Mesenchymal stem cell (in vitro differentiated cells and primary cell): ENCODE results near the gene TEN1.
A peak's percentile ranks its signal among the peaks of the same experiment; 100 is the strongest.

Source experiments
- DNase-seq: peaks from one replicate; pipeline ENCODE4 v3.0.0-alpha.2; 2013
- H2AFZ ChIP-seq: one replicate; pipeline ENCODE4 v1.6.1; 2013; ENCODE audit warnings: low read depth, mild to moderate bottlenecking, control low read depth, inconsistent platforms, low read length, moderate library complexity
- H2AK5ac ChIP-seq: 2 replicates; pipeline ENCODE4 v1.6.1; 2013; ENCODE audit warnings: low read length, moderate library complexity, mild to moderate bottlenecking, inconsistent platforms; ENCODE audit not compliant: severe bottlenecking
- H2BK120ac ChIP-seq: one replicate; pipeline ENCODE4 v1.6.1; 2013; ENCODE audit warnings: low read depth, mild to moderate bottlenecking, inconsistent platforms, low read length, moderate library complexity
- H2BK12ac ChIP-seq, 2 experiments: one replicate each; pipeline ENCODE4 v1.6.1; 2013; ENCODE audit warnings: inconsistent platforms in 2 of 2, low read length in 2 of 2, mild to moderate bottlenecking in 2 of 2, moderate library complexity in 2 of 2, control low read depth in 1 of 2
- H2BK15ac ChIP-seq: one replicate; pipeline ENCODE4 v1.6.1; 2013; ENCODE audit warnings: mild to moderate bottlenecking, low read depth, inconsistent platforms; ENCODE audit not compliant: poor library complexity, severe bottlenecking
- H2BK5ac ChIP-seq: 2 replicates; pipeline ENCODE4 v1.6.1; 2013; ENCODE audit warnings: low read depth, mild to moderate bottlenecking, low read length, control low read depth, inconsistent platforms; ENCODE audit not compliant: poor library complexity, severe bottlenecking
- H3K14ac ChIP-seq, 2 experiments: one replicate each; pipeline ENCODE4 v1.6.1; 2013; ENCODE audit warnings: inconsistent platforms in 2 of 2, low read length in 2 of 2, control low read depth in 1 of 2, mild to moderate bottlenecking in 1 of 2, moderate library complexity in 1 of 2
- H3K18ac ChIP-seq, 2 experiments: one replicate each; pipeline ENCODE4 v1.6.1; 2013; ENCODE audit warnings: inconsistent platforms in 2 of 2, low read length in 2 of 2, control low read depth in 1 of 2, low read depth in 1 of 2, mild to moderate bottlenecking in 1 of 2
- H3K23ac ChIP-seq, 2 experiments: one replicate each; pipeline ENCODE4 v1.6.1; 2013; ENCODE audit warnings: inconsistent platforms in 2 of 2, low read length in 2 of 2, mild to moderate bottlenecking in 2 of 2, moderate library complexity in 2 of 2, control low read depth in 1 of 2
- H3K27ac ChIP-seq: 2 replicates; pipeline ENCODE4 v1.5.1; 2013; ENCODE audit warnings: mild to moderate bottlenecking, moderate library complexity, low read length, control low read depth, inconsistent platforms; ENCODE audit not compliant: poor library complexity, severe bottlenecking
- H3K27me3 ChIP-seq, 2 experiments: 2 replicates each; pipeline versions ENCODE4 v1.6.1 to v1.7.0; 2013; ENCODE audit warnings: low read length in 2 of 2, mild to moderate bottlenecking in 2 of 2, moderate library complexity in 2 of 2, control low read depth in 1 of 2, inconsistent platforms in 1 of 2; ENCODE audit not compliant: control insufficient read depth in 1 of 2, insufficient read depth in 1 of 2
- H3K36me3 ChIP-seq, 2 experiments: 2 replicates each; pipeline versions ENCODE4 v1.6.1 to v1.7.0; 2013; ENCODE audit warnings: low read length in 2 of 2, control low read depth in 1 of 2, inconsistent platforms in 1 of 2, low read depth in 1 of 2, mild to moderate bottlenecking in 1 of 2; ENCODE audit not compliant: insufficient read depth in 2 of 2, control insufficient read depth in 1 of 2
- H3K4ac ChIP-seq, 2 experiments: one replicate each; pipeline ENCODE4 v1.6.1; 2013; ENCODE audit warnings: inconsistent platforms in 2 of 2, low read length in 2 of 2, mild to moderate bottlenecking in 2 of 2, moderate library complexity in 2 of 2, control low read depth in 1 of 2, low read depth in 1 of 2
- H3K4me1 ChIP-seq: 2 replicates; pipeline ENCODE4 v1.6.1; 2013; ENCODE audit warnings: low read depth, low read length, control low read depth; ENCODE audit not compliant: control insufficient read depth, insufficient read depth
- H3K4me2 ChIP-seq: 2 replicates; pipeline ENCODE4 v1.6.1; 2013; ENCODE audit warnings: low read length, mild to moderate bottlenecking, inconsistent platforms; ENCODE audit not compliant: poor library complexity, severe bottlenecking
- H3K4me3 ChIP-seq, 2 experiments: 2 replicates each; pipeline versions ENCODE4 v1.5.1 to v1.7.0; 2013; ENCODE audit warnings: low read length in 2 of 2, mild to moderate bottlenecking in 2 of 2, control low read depth in 1 of 2, low read depth in 1 of 2; ENCODE audit not compliant: insufficient read depth in 1 of 2
- H3K79me1 ChIP-seq: replicated peaks from 2 replicates; pipeline ENCODE4 v1.6.1; 2013; ENCODE audit warnings: mild to moderate bottlenecking, control low read depth, low read length, inconsistent platforms; ENCODE audit not compliant: poor library complexity, severe bottlenecking
- H3K9ac ChIP-seq: 2 replicates; pipeline ENCODE4 v1.7.0; 2013; ENCODE audit warnings: mild to moderate bottlenecking, low read length, moderate library complexity
- H3K9me3 ChIP-seq: 2 replicates; pipeline ENCODE4 v1.7.0; 2013; ENCODE audit warnings: mild to moderate bottlenecking, low read length; ENCODE audit not compliant: control insufficient read depth
- H4K8ac ChIP-seq: one replicate; pipeline ENCODE4 v1.6.1; 2013; ENCODE audit warnings: inconsistent platforms, mild to moderate bottlenecking, low read length, moderate library complexity
- H4K91ac ChIP-seq: one replicate; pipeline ENCODE4 v1.6.1; 2013; ENCODE audit warnings: mild to moderate bottlenecking, low read length, inconsistent platforms
- WGBS: methylation state at CpG from one replicate; pipeline ENCODE4 v1.1.7; 2013; ENCODE audit warnings: mixed read lengths; 5-methylcytosine and 5-hydroxymethylcytosine counted together

The TEN1 gene

GRCh38 chr17:76036497-76037261, 57.6 kb downstream of the TEN1 start:
- Histone ChIP-seq H3K4me2 (no peak overlapping the region), H3K79me1 (peaks cover 5% of the 10 kb centered on the region), H3K4ac (no peak overlapping the region)

GRCh38 chr17:76038050-76038449, 59.0 kb downstream of the TEN1 start:
- Histone ChIP-seq H3K9ac (no peak overlapping the region), H3K4ac (no peak overlapping the region)
- WGBS: 84% methylated on average over 3 of the region's 3 CpGs

More at GRCh38 chr17:76036497-76037261, 57.6 kb downstream of the TEN1 start:
- Histone ChIP-seq H3K9me3 (no peaks in the 10 kb centered on the region), H3K4me1 (peaks cover 21% of the 10 kb centered on the region), H3K18ac (peak overlapping the region in 1 of 2 experiments; percentile 14), H4K91ac (no peak overlapping the region), H2BK120ac (no peak overlapping the region), H3K14ac (no peak overlapping the region), H3K27ac (peak overlapping the region; percentile 15), H2BK12ac (no peak overlapping the region), H3K23ac (no peak overlapping the region), H3K4me3 (no peak overlapping the region), H2BK5ac (no peak overlapping the region), H2AK5ac (peak overlapping the region; percentile 92), H3K9ac (no peak overlapping the region), H3K36me3 (peaks cover 29 to 38% of the 10 kb centered on the region in 2 experiments), H4K8ac (peak overlapping the region; percentile 7), H2BK15ac (no peak overlapping the region), H2AFZ (no peak overlapping the region), H3K27me3 (no peaks in the 10 kb centered on the region)
- WGBS: 60% methylated on average over 22 of the region's 22 CpGs
- DNase-seq: no peak

GRCh38 chr17:76039121-76039520, 60.1 kb downstream of the TEN1 start:
- no peak overlapping the region for H2BK120ac ChIP-seq
- no peak overlapping the region for H4K8ac ChIP-seq
- WGBS: 75% methylated on average over 6 of the region's 6 CpGs
- no peak overlapping the region for H2BK12ac ChIP-seq
- H2BK5ac ChIP-seq: no peak overlapping the region
- no peak overlapping the region for H4K91ac ChIP-seq
- H3K9ac ChIP-seq: no peak overlapping the region
- no peak overlapping the region for H2BK15ac ChIP-seq
- H3K4me1 ChIP-seq: peaks cover 21% of the 10 kb centered on the region
- H3K27me3 ChIP-seq: no peaks in the 10 kb centered on the region
- H2AFZ ChIP-seq: no peak overlapping the region
- H3K9me3 ChIP-seq: no peaks in the 10 kb centered on the region
- no peak overlapping the region for H3K18ac ChIP-seq
- peak; percentile 3 for DNase-seq
- peaks cover 52 to 60% of the 10 kb centered on the region in 2 experiments for H3K36me3 ChIP-seq
- H3K79me1 ChIP-seq: peaks cover 16% of the 10 kb centered on the region
- H3K4ac ChIP-seq: no peak overlapping the region
- H2AK5ac ChIP-seq: no peak overlapping the region
- H3K27ac ChIP-seq: peak overlapping the region; percentile 40
- no peak overlapping the region for H3K4me2 ChIP-seq
- no peak overlapping the region for H3K23ac ChIP-seq
- no peak overlapping the region for H3K4me3 ChIP-seq
- H3K14ac ChIP-seq: no peak overlapping the region

More at GRCh38 chr17:76038050-76038449, 59.0 kb downstream of the TEN1 start:
- Histone ChIP-seq H2AK5ac (peak overlapping the region; percentile 16), H2BK12ac (no peak overlapping the region), H4K8ac (no peak overlapping the region), H3K23ac (no peak overlapping the region), H2BK5ac (no peak overlapping the region), H3K9me3 (no peaks in the 10 kb centered on the region), H3K4me3 (no peak overlapping the region), H2AFZ (no peak overlapping the region), H3K27me3 (no peaks in the 10 kb centered on the region), H3K18ac (no peak overlapping the region), H3K4me2 (no peak overlapping the region), H3K14ac (no peak overlapping the region), H2BK15ac (no peak overlapping the region), H2BK120ac (no peak overlapping the region), H4K91ac (no peak overlapping the region), H3K79me1 (peaks cover 10% of the 10 kb centered on the region), H3K4me1 (peaks cover 21% of the 10 kb centered on the region), H3K36me3 (peaks cover 41 to 50% of the 10 kb centered on the region in 2 experiments), H3K27ac (peak overlapping the region; percentile 50)
- no peak for DNase-seq

- H3K36me3 ChIP-seq: peaks cover 63 to 73% of the 10 kb centered on the region in 2 experiments
- H2AK5ac ChIP-seq: peak overlapping the region; percentile 34
- H3K14ac ChIP-seq: no peak overlapping the region
- H3K9ac ChIP-seq: no peak overlapping the region
- no peak overlapping the region for H3K27ac ChIP-seq
- H2BK12ac ChIP-seq: no peak overlapping the region
- H3K18ac ChIP-seq: no peak overlapping the region
- no peak overlapping the region for H2AFZ ChIP-seq
- H3K79me1 ChIP-seq: peaks cover 24% of the 10 kb centered on the region
- no peak overlapping the region for H4K91ac ChIP-seq
- no peak overlapping the region for H2BK5ac ChIP-seq
- no peak overlapping the region for H2BK15ac ChIP-seq
- H3K27me3 ChIP-seq: no peaks in the 10 kb centered on the region
- no peak for DNase-seq
- H3K23ac ChIP-seq: no peak overlapping the region
- H3K9me3 ChIP-seq: no peaks in the 10 kb centered on the region
- no peak overlapping the region for H3K4me3 ChIP-seq
- no peak overlapping the region for H4K8ac ChIP-seq
- peaks cover 23% of the 10 kb centered on the region for H3K4me1 ChIP-seq
- H2BK120ac ChIP-seq: no peak overlapping the region
- H3K4me2 ChIP-seq: no peak overlapping the region
- no peak overlapping the region for H3K4ac ChIP-seq
- WGBS: 81% methylated on average over 3 of the region's 6 CpGs
Measured at GRCh38 chr17:76040376-76040775, 61.3 kb downstream of the TEN1 start.
